K562 (cell line): ENCODE measurements around the gene WASF1. TPM values are rescaled to one million over a fixed set of nuclear protein-coding genes. Genes with fewer than 3 reads are reported as not detected.

Experiments used
- ATAC-seq: fragments of 200-7000 bp; cut with Tn5 transposase; 3 replicates; pipeline ENCODE4 v1.9.1; 2020; ENCODE audit warnings: moderate library complexity
- BruUV-seq: library from RNA; stranded (reverse); fragments of 400-500 nt; replicated peaks from 2 replicates; lab custom pipeline; 2021; lab: Mats Ljungman, UMichigan
- CTCF ChIA-PET: fragments of 300-600 bp; formaldehyde crosslinking; extraction: SDS; loops from one replicate; lab custom pipeline; 2021; ENCODE audit warnings: low intra/inter-chr PET ratio; lab: Yijun Ruan, JAX
- POLR2A ChIA-PET: fragments of 300-600, 350-650 bp; sonication (Branson Sonifier 250); formaldehyde crosslinking; extraction: SDS; loops from one replicate; lab custom pipeline; 2021; ENCODE audit warnings: antibody characterized with exemption, inconsistent platforms; lab: Yijun Ruan, JAX
- DNase-seq, 4 experiments: peaks; one replicate each; pipeline versions ENCODE4 v3.0.0 to v3.0.0-alpha.2; 2011 to 2018; ENCODE audit warnings: low spot score in 3 of 4, mixed read lengths in 3 of 4; ENCODE audit errors: extremely low read depth in 1 of 4
- FAIRE-seq: peaks from 2 replicates; lab custom pipeline; 2011; peaks lifted over from hg19 to GRCh38; lab: Jason Lieb, UNC
- H2AFZ ChIP-seq: 2 replicates; pipeline ENCODE4 v1.6.0; 2011; ENCODE audit warnings: low read depth, low read length, control low read depth, inconsistent platforms
- H3K27ac ChIP-seq: fragments of 200-600 bp; 3 replicates; pipeline ENCODE4 v1.8.0; 2011; ENCODE audit warnings: low read depth, mild to moderate bottlenecking, control low read depth, inconsistent platforms, low read length, moderate library complexity, mixed read lengths; ENCODE audit errors: extremely low read depth
- H3K27me3 ChIP-seq, 2 experiments: fragments of 300-600 bp in 1 of 2; 2 replicates in 1 of 2; 3 replicates in 1 of 2; pipeline versions ENCODE4 v1.6.0 to v1.8.0; 2011; ENCODE audit warnings: inconsistent platforms in 2 of 2, low read length in 2 of 2, mild to moderate bottlenecking in 1 of 2, mixed read lengths in 1 of 2, moderate library complexity in 1 of 2; ENCODE audit not compliant: control insufficient read depth in 2 of 2, insufficient read depth in 2 of 2
- H3K36me3 ChIP-seq: fragments of 300-600 bp; 3 replicates; pipeline ENCODE4 v1.8.0; 2011; ENCODE audit warnings: mild to moderate bottlenecking, low read length, inconsistent platforms; ENCODE audit not compliant: control insufficient read depth, insufficient read depth
- H3K4me1 ChIP-seq, 2 experiments: fragments of 200-600 bp in 1 of 2; replicated peaks in 1 of 2; 2 replicates in 1 of 2; 3 replicates in 1 of 2; pipeline versions ENCODE4 v1.5.1 to v1.8.0; 2011; ENCODE audit warnings: inconsistent platforms in 2 of 2, low read length in 2 of 2, mild to moderate bottlenecking in 1 of 2, mixed read lengths in 1 of 2, moderate library complexity in 1 of 2; ENCODE audit not compliant: control insufficient read depth in 2 of 2, insufficient read depth in 2 of 2
- H3K4me2 ChIP-seq: 2 replicates; pipeline ENCODE4 v1.6.1; 2011; ENCODE audit warnings: low read length, control low read depth, inconsistent platforms, mixed read lengths; ENCODE audit not compliant: insufficient read depth
- H3K4me3 ChIP-seq: fragments of 200-600 bp; sonication (generic), shearing (Covaris generic); 2 replicates; pipeline ENCODE4 v1.5.1; 2016; ENCODE audit warnings: control low read depth, inconsistent platforms
- H3K79me2 ChIP-seq: fragments of 200-600 bp; 3 replicates; pipeline ENCODE4 v1.8.0; 2011; ENCODE audit warnings: low read length, inconsistent platforms; ENCODE audit not compliant: control insufficient read depth, insufficient read depth
- H3K9ac ChIP-seq, 2 experiments: 2 replicates each; pipeline versions ENCODE4 v1.6.0 to v1.6.1; 2011; ENCODE audit warnings: low read depth in 2 of 2, low read length in 2 of 2, control low read depth in 1 of 2, inconsistent platforms in 1 of 2, mild to moderate bottlenecking in 1 of 2, mixed read lengths in 1 of 2; ENCODE audit not compliant: insufficient read depth in 1 of 2
- H3K9me1 ChIP-seq: one replicate; pipeline ENCODE4 v1.6.0; 2011; ENCODE audit warnings: inconsistent platforms, mild to moderate bottlenecking, low read length, moderate library complexity; ENCODE audit not compliant: control insufficient read depth, insufficient read depth
- H3K9me3 ChIP-seq: replicated peaks from 2 replicates; pipeline ENCODE4 v1.5.1; 2011; ENCODE audit warnings: low read depth, low read length, inconsistent platforms; ENCODE audit not compliant: control insufficient read depth, insufficient read depth
- H4K20me1 ChIP-seq: replicated peaks from 2 replicates; pipeline ENCODE4 v1.6.1; 2011; ENCODE audit warnings: low read length, inconsistent platforms, mixed read lengths; ENCODE audit not compliant: control insufficient read depth, insufficient read depth
- ARNT ChIP-seq, 2 experiments: fragments of 450-650 bp; IDR thresholded peaks; 2 replicates each; pipeline ENCODE4 v1.6.1; 2016; ENCODE audit warnings: mild to moderate bottlenecking in 1 of 2
- CCNT2 ChIP-seq: IDR thresholded peaks from 2 replicates; pipeline ENCODE4 v1.6.1; 2011; ENCODE audit warnings: borderline replicate concordance, low read depth, mild to moderate bottlenecking, moderate library complexity, mixed read lengths, low read length; ENCODE audit not compliant: insufficient read length; ENCODE audit errors: extremely low read depth
- CEBPB ChIP-seq: fragments of 450-650 bp; IDR thresholded peaks from 2 replicates; pipeline ENCODE4 v1.6.1; 2016; ENCODE audit warnings: missing genetic modification characterization, missing compliant biosample characterization
- EGR1 ChIP-seq: fragments of 450-650 bp; conservative IDR thresholded peaks from 2 replicates; pipeline ENCODE4 v1.6.1; 2017; ENCODE audit warnings: mild to moderate bottlenecking
- EHMT2 ChIP-seq: fragments of 450-650 bp; IDR thresholded peaks from 2 replicates; pipeline ENCODE4 v1.6.1; 2018; ENCODE audit warnings: antibody characterized with exemption
- HNRNPK ChIP-seq: fragments of 200-400 bp; formaldehyde crosslinking; IDR thresholded peaks from one replicate; pipeline ENCODE4 v1.6.1; 2018; ENCODE audit warnings: mild to moderate bottlenecking, low read depth, low read length; ENCODE audit not compliant: poor library complexity, severe bottlenecking
- NRF1 ChIP-seq, 2 experiments: fragments of 450-650 bp; IDR thresholded peaks in 1 of 2; conservative IDR thresholded peaks in 1 of 2; 2 replicates each; pipeline ENCODE4 v1.6.1; 2014; ENCODE audit warnings: mild to moderate bottlenecking in 2 of 2
- POLR3A ChIP-seq: IDR thresholded peaks from 2 replicates; pipeline ENCODE4 v1.6.1; 2011; ENCODE audit warnings: borderline replicate concordance, mild to moderate bottlenecking, moderate library complexity; ENCODE audit not compliant: insufficient read length, insufficient read depth; ENCODE audit errors: extremely low read depth
- ZNF431 ChIP-seq: sonication (generic); formaldehyde crosslinking; IDR thresholded peaks from 2 replicates; pipeline ENCODE4 v1.8.0; 2022; ENCODE audit warnings: mild to moderate bottlenecking, missing genetic modification reagents
- ZNF57 ChIP-seq: fragments of 450-650 bp; formaldehyde crosslinking; IDR thresholded peaks from 2 replicates; pipeline ENCODE4 v1.4.0; 2020; ENCODE audit warnings: mild to moderate bottlenecking, moderate library complexity
- WGBS: fragments of 100-300 bp; shearing (Covaris generic); methylation state at CpG from one replicate; pipeline ENCODE4 v1.1.6; 2016; ENCODE audit warnings: low coverage, mixed read lengths; ENCODE audit not compliant: insufficient coverage; ENCODE audit errors: missing lambda C conversion rate; 5-methylcytosine and 5-hydroxymethylcytosine counted together
- in situ Hi-C: fragments of 300-500 bp; cut with MboI; formaldehyde crosslinking; loops from 4 replicates; pipeline ENCODE4 v1.15.0; 2018; ENCODE audit warnings: inconsistent platforms, mixed read lengths
- intact Hi-C: fragments of 100-400 bp; cut with micrococcal nuclease; formaldehyde crosslinking; loops from 2 replicates; pipeline ENCODE4 v1.14.2; 2022
- polyA plus RNA-seq, 8 experiments: library from polyadenylated mRNA; depleted of rRNA in 4 of 8; stranded (reverse) in 5 of 8; unstranded in 3 of 8; fragments of >200 nt; fragmentation: Nextera tagmentation in 2 of 8; fragmentation: Illumina TruSeq in 1 of 8; extraction: Ambion mirVana in 2 of 8; extraction: Trizol in 1 of 8; gene quantifications; 2 replicates each; pipeline versions ENCODE4 v1.2.1 to v1.2.3, GENCODE V29; 2011 to 2014; ENCODE audit warnings: inconsistent platforms in 1 of 8, missing spikeins in 1 of 8
- total RNA-seq, 7 experiments: library from RNA; depleted of rRNA in 6 of 7; stranded (reverse); fragments of >200 nt in 6 of 7; fragmentation: Illumina TruSeq in 2 of 7; extraction: Trizol in 2 of 7; gene quantifications; 2 replicates each; pipeline versions ENCODE4 v1.2.1 to v1.2.3, GENCODE V29; 2011 to 2021; ENCODE audit warnings: low replicate concordance in 1 of 7

WASF1 gene
- total and polyA plus RNA-seq, 9 of the 15 experiments (the other 6 are each of a cell fraction or from before 2014, with no cell fraction given) = 2.1 to 18.2 (median 7.4) TPM

DNA sequence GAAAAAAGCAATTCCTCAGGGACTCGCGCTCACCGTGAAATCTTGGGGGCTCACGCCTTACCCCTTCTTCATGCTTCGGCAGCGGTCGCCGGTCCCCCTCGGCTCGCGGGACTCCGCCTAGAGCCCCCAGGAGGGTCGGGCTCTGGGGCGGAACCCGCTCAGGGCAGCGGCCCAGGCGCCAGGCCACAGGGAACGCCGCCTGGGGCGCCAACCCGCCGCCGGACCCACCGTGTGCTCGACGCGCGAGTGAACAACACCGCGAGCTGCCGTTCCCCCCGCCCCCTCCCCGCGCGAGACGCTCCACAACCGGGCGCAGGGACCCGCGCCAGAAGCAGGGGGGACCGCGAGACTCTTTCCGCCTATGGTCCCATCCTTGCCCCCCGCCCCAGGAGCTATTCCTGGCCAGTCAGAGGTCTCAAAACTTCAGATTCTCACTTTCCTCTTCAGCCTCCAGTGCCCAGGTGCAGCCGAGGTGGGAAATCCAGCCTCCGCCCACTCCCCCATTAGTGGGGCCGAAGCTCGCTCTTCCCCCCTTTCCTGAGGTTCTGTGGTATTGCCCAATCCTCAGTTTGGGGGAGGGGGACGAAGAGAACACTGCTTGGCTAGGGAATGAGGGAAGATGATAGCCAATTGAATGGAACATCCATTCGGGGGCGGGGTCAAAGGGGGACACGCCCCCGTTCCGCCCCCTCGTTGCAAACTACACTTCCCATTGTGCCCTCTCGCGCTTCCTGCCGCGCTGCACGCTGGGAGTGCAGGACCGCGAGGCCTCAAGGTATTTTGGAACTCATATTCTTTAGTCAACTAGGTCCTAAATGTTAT, at the start of gene WASF1 (continued):
- 0 out of 2 replicates have a peak, but pooled peaks have one; percentile 20 for TF ChIP-seq ZNF431 (CRISPR knock-in tag)
- TF ChIP-seq CEBPB (tag) = peak; percentile 97
- no peak for TF ChIP-seq EHMT2
- TF ChIP-seq CCNT2 = peak; percentile 24
- TF ChIP-seq NRF1 (conservative IDR thresholded peaks at IDR 0.05 in 1 of 2, IDR thresholded peaks at IDR 0.05 in 1 of 2) = peak; percentile 61 to 67
- peak in 1 of 2 experiments; percentile 63; a peak in 1 of 4 replicates for TF ChIP-seq ARNT (IDR thresholded peaks at IDR 0.05)
- TF ChIP-seq POLR3A = no peak
- TF ChIP-seq EGR1 = peak; percentile 90

DNA sequence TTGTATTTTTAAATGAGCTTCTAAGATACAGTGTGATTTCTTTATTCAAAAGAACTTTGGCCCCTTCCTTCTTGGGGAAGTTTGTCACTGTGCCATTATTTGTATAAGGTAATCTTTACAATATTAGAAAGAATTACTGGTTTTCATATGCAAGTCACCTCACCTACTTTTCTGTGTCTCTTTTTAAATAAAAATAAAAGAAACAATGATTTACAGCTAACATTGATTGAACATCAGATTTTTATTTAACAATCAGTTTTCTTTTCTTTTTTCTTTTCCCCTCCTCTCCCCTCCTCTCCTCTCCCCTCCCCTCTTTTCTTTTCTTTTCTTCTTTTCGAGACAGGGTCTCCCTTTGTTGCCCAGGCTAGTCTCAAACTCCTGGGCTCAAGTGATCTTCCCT, 46.8 kb upstream of the WASF1 start:
- no peak for DNase-seq
- Histone ChIP-seq H3K27ac (no peak overlapping the region), H2AFZ (no peak overlapping the region), H3K79me2 (no peaks in the 10 kb centered on the region), H3K4me2 (no peak overlapping the region), H3K36me3 (peaks cover 36% of the 10 kb centered on the region), H3K9me1 (no peaks in the 10 kb centered on the region), H3K9me3 (no peaks in the 10 kb centered on the region), H4K20me1 (no peaks in the 10 kb centered on the region), H3K4me1 (no peaks in the 10 kb centered on the region), H3K9ac (no peak overlapping the region), H3K27me3 (no peaks in the 10 kb centered on the region), H3K4me3 (no peak overlapping the region)
- in situ Hi-C loops (no loop called here), intact Hi-C loops (no loop called here)
- no CpG with 5 or more reads among the region's 1 CpG for WGBS
- ChIA-PET CTCF (no interaction called here), POLR2A (no interaction called here)
- TF ChIP-seq ZNF57 (no peak), HNRNPK (peak; percentile 89)
- no peak for FAIRE-seq
- BruUV-seq = no TSS peak
- no peak for ATAC-seq
